Natural killer cell treated with Interleukin-12 subunit alpha and Interleukin-12 subunit beta and Interleukin-15 and Interleukin-18, amount 100 ng/mL, for 72 hours (primary cell): ENCODE data around the gene PLET1. TPM values are rescaled to one million over a fixed set of nuclear protein-coding genes. Genes with fewer than 3 reads are reported as not detected.
A peak's percentile ranks its signal among the peaks of the same experiment; 100 is the strongest.

Experiments
- ATAC-seq, 2 donors: fragments of 150-1000 bp; cut with Tn5 transposase in 1 of 2; sonication (Bioruptor Pico), chemical (Tn5 transposase) in 1 of 2; 2 replicates each; pipeline ENCODE4 v1.10.0; 2021
- DNase-seq: peaks from one replicate; pipeline ENCODE4 v3.0.0; 2022; ENCODE audit warnings: low spot score
- H3K27ac Mint-ChIP-seq, 2 donors: 1 replicate in 1 of 2; 2 replicates in 1 of 2; pipeline ENCODE4 v1.8.0; 2022; ENCODE audit warnings: mixed read lengths in 2 of 2, mild to moderate bottlenecking in 1 of 2, moderate library complexity in 1 of 2
- H3K27me3 Mint-ChIP-seq, 2 donors: 1 replicate in 1 of 2; 2 replicates in 1 of 2; pipeline ENCODE4 v1.8.0; 2022; ENCODE audit warnings: mixed read lengths in 2 of 2
- H3K36me3 Mint-ChIP-seq: one replicate; pipeline ENCODE4 v1.8.0; 2022; ENCODE audit warnings: mixed read lengths
- H3K4me1 Mint-ChIP-seq, 2 donors: 1 replicate in 1 of 2; 2 replicates in 1 of 2; pipeline ENCODE4 v1.8.0; 2022; ENCODE audit warnings: low read depth in 2 of 2, mixed read lengths in 2 of 2, mild to moderate bottlenecking in 1 of 2
- H3K4me3 Mint-ChIP-seq: one replicate; pipeline ENCODE4 v1.8.0; 2022; ENCODE audit warnings: mixed read lengths
- H3K9me3 Mint-ChIP-seq: 2 replicates; pipeline ENCODE4 v1.8.0; 2022; ENCODE audit warnings: mixed read lengths
- total RNA-seq, 2 donors: library from RNA; stranded (reverse); gene quantifications; one replicate each; pipeline ENCODE4 v1.2.3, GENCODE V29; 2022

Gene PLET1
- total RNA-seq: not detected

DNA sequence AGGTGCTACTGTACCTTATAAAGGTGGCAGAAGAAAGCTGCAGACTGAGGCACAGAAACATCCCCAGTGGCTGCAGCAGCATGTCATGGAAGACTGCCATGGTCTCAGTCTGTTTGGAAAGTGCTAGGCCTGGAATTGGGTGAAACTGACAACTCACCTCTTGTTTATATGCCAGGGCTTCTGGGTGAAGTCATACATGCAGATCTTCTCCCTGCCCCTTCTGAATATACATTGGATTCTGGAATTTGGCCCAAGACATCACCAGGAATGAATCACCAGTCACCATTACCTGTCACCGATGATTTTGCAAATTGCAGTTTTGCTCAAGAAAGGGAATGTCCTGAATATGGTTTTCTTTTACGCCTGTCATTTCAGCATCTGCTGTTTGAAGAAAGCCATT, at the start of gene PLET1:
PLET1 (minus strand) TSS at position 371 of the 400 bp plus-strand sequence; CDS start at position 100, 271 bp downstream.
- H3K4me3 Mint-ChIP-seq: no peak within 1 kb of the TSS
- no peak for ATAC-seq
- no peaks in the 10 kb centered on the region for H3K27me3 Mint-ChIP-seq
- DNase-seq: no peak
- no peak within 1 kb of the TSS for H3K27ac Mint-ChIP-seq
- H3K9me3 Mint-ChIP-seq: no peaks in the 10 kb centered on the region
- H3K4me1 Mint-ChIP-seq: no peaks in the 10 kb centered on the region
- H3K36me3 Mint-ChIP-seq: no peaks in the 10 kb centered on the region

- Mint-ChIP-seq H3K4me1 (no peaks in the 10 kb centered on the region), H3K9me3 (peaks cover 6% of the 10 kb centered on the region), H3K36me3 (peaks cover 6% of the 10 kb centered on the region), H3K4me3 (no peak overlapping the region), H3K27me3 (no peaks in the 10 kb centered on the region), H3K27ac (no peak overlapping the region)
- DNase-seq (no peak), ATAC-seq (no peak)
Measured at GRCh38 chr11:112310419-112310818, 49.8 kb upstream of the PLET1 start.

DNA sequence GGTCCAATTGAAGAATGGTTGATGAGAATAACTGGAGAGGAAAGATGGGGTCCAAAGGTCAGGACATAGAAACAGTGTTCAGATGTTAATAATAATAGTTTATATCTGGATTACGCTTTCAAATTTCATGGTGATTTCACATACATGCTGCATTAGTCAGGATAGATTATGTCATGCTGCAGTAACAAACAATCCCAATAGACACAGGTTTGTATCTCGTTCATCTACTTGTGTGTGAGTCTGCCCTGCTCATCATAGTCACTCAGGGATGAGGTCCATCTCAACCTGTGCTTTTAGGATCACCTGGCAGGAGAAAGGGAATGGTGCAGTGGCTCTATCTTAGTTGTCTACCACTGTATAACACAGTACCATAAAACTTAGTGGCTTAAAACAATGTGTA, 48.0 kb upstream of the PLET1 start:
- Mint-ChIP-seq H3K36me3 (peaks cover 6% of the 10 kb centered on the region), H3K27ac (no peak overlapping the region), H3K9me3 (peaks cover 6% of the 10 kb centered on the region), H3K27me3 (no peaks in the 10 kb centered on the region), H3K4me3 (no peak overlapping the region), H3K4me1 (peaks cover 0 to 3% of the 10 kb centered on the region in 2 donors)
- no peak for DNase-seq
- ATAC-seq: no peak

DNA sequence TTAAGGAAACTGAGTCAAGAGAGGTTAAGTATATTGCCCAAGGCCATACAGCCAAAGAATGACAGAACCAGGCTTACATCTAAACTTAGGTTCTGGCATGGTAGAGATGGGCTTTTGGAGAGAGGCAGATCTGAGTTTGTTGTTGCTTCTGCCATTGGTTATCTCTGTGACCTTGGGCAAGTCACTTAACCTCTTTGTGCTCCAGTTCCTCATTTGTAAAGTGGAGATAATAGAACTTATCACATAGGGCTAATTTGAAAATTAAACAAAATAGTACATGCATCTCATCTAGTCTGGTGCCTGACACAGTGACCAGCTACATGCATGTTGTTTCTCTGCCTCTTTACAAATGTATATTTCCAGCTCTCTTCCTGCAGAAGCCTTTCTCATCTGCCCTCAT, 47.0 kb upstream of the PLET1 start:
- H3K4me1 Mint-ChIP-seq: peaks cover 0 to 3% of the 10 kb centered on the region in 2 donors

GRCh38 chr11:112306230-112306629, 45.6 kb upstream of the PLET1 start:
- no peak overlapping the region for H3K27ac Mint-ChIP-seq
- peaks cover 0 to 8% of the 10 kb centered on the region in 2 donors for H3K4me1 Mint-ChIP-seq
- no peak for DNase-seq
- H3K4me3 Mint-ChIP-seq: no peak overlapping the region
- ATAC-seq: no peak
- H3K9me3 Mint-ChIP-seq: peaks cover 6% of the 10 kb centered on the region
- peaks cover 6% of the 10 kb centered on the region for H3K36me3 Mint-ChIP-seq
- H3K27me3 Mint-ChIP-seq: no peaks in the 10 kb centered on the region

More for the DNA sequence above, 47.0 kb upstream of the PLET1 start:
- ATAC-seq (no peak), DNase-seq (no peak)
- Mint-ChIP-seq H3K27ac (no peak overlapping the region), H3K9me3 (peaks cover 6% of the 10 kb centered on the region), H3K4me3 (no peak overlapping the region), H3K27me3 (no peaks in the 10 kb centered on the region), H3K36me3 (peaks cover 6% of the 10 kb centered on the region)

DNA sequence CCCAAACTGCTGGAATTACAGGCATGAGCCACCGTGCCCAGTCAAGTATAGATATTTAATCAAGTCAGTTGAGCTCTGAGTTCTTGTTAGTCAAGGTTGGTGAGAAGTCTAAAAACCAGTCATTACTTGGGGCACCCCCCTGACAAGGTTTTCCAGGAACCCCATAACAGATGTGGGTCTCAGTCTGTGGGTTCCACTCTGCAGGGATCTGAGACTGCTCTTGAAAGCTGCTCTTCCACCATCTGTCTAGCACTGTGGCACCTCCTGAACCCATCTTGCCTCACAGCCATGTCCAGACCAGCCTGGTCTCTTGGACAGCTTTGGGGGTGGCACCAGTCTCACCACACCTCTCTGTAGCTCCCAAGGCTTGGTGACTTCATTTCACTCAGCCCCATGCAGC, 44.3 kb upstream of the PLET1 start:
- DNase-seq (no peak), ATAC-seq (peak; percentile 31 to 53)
- H3K4me1 Mint-ChIP-seq: peaks cover 0 to 11% of the 10 kb centered on the region in 2 donors
- peaks cover 6% of the 10 kb centered on the region for H3K9me3 Mint-ChIP-seq
- no peak overlapping the region for H3K27ac Mint-ChIP-seq
- H3K4me3 Mint-ChIP-seq: no peak overlapping the region
- no peaks in the 10 kb centered on the region for H3K27me3 Mint-ChIP-seq
- H3K36me3 Mint-ChIP-seq: peaks cover 6% of the 10 kb centered on the region

GRCh38 chr11:112303616-112304015, 43.0 kb upstream of the PLET1 start:
- ATAC-seq (no peak), DNase-seq (no peak)
- H3K4me1 Mint-ChIP-seq: peaks cover 0 to 14% of the 10 kb centered on the region in 2 donors
- H3K27ac Mint-ChIP-seq: peak overlapping the region in 1 of 2 donors; percentile 20
- H3K9me3 Mint-ChIP-seq: peaks cover 4% of the 10 kb centered on the region
- H3K4me3 Mint-ChIP-seq: no peak overlapping the region
- peaks cover 6% of the 10 kb centered on the region for H3K36me3 Mint-ChIP-seq
- no peaks in the 10 kb centered on the region for H3K27me3 Mint-ChIP-seq

DNA sequence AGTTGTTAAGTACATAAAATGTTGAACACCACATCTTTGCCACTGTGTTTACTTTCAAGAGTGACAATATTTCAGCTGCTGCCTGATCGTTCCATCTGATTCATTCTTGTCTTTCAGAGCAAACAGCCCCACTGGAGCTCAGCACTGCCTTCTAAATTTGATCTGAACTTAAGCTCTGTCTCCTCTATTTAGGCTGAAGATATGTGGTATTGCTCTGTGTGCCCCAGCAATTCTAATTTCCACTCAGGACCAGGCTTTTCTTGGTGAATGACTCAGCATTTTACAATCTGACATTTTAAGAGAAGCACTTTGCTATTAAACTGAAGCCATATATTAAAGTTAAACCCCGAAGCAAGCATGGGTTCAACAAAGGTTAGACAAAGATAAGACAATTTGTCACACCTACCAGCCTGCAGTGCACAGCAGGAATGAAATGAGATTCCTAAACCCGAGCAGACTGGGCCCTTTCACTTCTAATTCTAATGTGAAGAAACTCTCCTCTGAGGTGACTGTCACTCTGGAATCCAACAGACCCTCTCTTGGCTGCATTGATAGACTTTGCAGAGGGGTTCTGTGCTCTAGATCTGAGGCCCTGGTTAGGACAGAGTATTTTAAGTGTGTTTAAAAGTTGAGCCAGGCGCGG, 41.7 kb upstream of the PLET1 start:
- Mint-ChIP-seq H3K9me3 (no peaks in the 10 kb centered on the region), H3K4me1 (peaks cover 8 to 22% of the 10 kb centered on the region in 2 donors), H3K36me3 (no peaks in the 10 kb centered on the region), H3K4me3 (no peak overlapping the region), H3K27ac (peak overlapping the region in 1 of 2 donors; percentile 64), H3K27me3 (no peaks in the 10 kb centered on the region)
- DNase-seq: no peak
- ATAC-seq: no peak

- Mint-ChIP-seq H3K4me1 (peaks cover 15 to 27% of the 10 kb centered on the region in 2 donors), H3K27ac (no peak overlapping the region), H3K36me3 (no peaks in the 10 kb centered on the region), H3K27me3 (no peaks in the 10 kb centered on the region), H3K4me3 (no peak overlapping the region), H3K9me3 (no peaks in the 10 kb centered on the region)
- DNase-seq: no peak
- ATAC-seq: no peak
Measured at GRCh38 chr11:112300094-112300786, 39.6 kb upstream of the PLET1 start.

GRCh38 chr11:112298535-112298934, 37.9 kb upstream of the PLET1 start:
- H3K27me3 Mint-ChIP-seq: no peaks in the 10 kb centered on the region
- H3K27ac Mint-ChIP-seq: no peak overlapping the region
- no peaks in the 10 kb centered on the region for H3K9me3 Mint-ChIP-seq

DNA sequence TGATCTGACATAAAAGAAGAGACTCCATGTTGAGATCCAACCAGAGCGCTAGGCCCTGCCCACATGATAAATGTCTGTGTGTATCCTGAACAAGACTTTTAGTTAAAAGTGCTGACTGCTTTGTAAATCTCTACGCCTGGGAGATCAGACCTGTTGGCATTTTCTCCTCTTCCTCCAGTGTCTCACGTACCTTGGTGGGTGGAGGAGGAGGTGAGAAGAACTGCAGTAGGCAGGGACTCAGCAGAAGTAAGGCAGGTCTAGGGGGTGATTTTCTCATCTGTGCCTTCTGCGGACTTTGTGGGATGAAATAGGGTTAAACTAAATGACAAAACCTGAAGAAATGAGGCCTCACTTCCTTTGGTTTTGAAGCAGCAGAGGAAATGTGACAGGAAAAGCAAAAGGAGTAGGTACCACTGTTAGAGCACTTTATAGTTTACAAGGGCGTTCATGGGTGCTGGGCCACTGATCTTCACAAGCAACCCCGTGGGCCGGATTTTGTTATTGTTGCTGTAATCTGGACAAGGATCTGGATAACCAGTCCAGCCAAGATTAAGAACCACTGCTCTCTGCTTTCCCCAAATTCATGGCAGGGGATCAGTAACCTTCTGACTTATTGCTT, 36.7 kb upstream of the PLET1 start:
- Mint-ChIP-seq H3K9me3 (no peaks in the 10 kb centered on the region), H3K27me3 (peaks cover 0 to 4% of the 10 kb centered on the region in 2 donors), H3K4me1 (peaks cover 15 to 27% of the 10 kb centered on the region in 2 donors), H3K27ac (peak overlapping the region in 1 of 2 donors; percentile 81), H3K36me3 (peaks cover 3% of the 10 kb centered on the region), H3K4me3 (no peak overlapping the region)
- ATAC-seq (peak; percentile 77 to 89), DNase-seq (no peak)

More at GRCh38 chr11:112298535-112298934, 37.9 kb upstream of the PLET1 start:
- Mint-ChIP-seq H3K36me3 (no peaks in the 10 kb centered on the region), H3K4me3 (no peak overlapping the region), H3K4me1 (peaks cover 15 to 28% of the 10 kb centered on the region in 2 donors)
- DNase-seq: no peak
- ATAC-seq: no peak

DNA sequence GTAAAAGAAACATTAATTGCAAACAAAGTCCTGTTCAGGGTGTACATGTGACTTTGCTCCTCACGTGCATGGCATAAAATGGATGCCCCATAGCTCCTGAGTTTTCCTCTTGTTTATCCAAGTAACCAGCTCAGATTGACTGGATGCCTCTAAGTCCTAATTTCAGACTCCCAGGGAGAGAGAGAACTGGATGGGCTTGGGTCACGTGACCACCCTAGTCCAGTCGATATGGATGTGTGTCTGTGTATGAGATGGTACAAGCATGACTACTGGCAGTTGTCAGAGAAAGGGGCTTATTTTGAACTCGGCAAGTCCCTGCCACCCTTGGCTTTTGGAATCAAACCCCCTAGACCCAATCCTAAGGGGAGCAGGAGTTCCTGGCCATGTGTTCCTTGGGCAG, 35.4 kb upstream of the PLET1 start:
- Mint-ChIP-seq H3K9me3 (no peaks in the 10 kb centered on the region), H3K4me3 (no peak overlapping the region), H3K4me1 (peaks cover 15 to 23% of the 10 kb centered on the region in 2 donors), H3K27me3 (peaks cover 0 to 9% of the 10 kb centered on the region in 2 donors), H3K27ac (peak overlapping the region in 1 of 2 donors; percentile 81), H3K36me3 (peaks cover 5% of the 10 kb centered on the region)
- ATAC-seq (no peak), DNase-seq (no peak)

DNA sequence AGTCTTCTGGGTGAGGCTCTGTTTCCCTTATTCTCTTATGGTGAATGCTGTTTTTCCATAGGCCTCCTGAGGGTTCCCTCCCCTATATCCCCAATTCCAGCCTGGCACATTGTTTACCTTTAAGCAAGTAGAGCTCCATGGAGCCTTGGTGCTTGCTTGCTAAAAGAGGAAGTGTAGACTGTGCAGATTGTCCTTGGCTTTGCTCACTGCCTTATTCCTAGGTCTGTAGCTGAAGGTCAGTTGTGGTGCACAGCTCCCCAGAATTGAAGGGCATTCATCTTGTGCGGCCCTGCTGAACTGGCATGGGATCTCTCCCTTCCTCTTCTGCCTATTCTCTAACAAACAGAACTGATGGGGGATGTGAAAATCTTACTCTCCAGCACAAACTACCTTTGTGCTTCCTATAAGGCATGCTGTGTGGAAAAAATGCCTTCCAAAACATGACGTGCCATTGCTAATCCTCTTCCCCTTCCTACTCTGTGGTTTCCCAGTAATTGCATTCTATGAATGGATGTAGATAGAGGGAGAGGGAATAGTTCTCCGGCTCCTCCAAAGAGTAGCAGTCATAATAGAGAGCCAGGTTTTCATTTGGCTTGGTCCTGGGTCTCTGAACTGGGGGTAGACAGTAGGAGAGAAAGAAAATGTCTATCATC, 34.2 kb upstream of the PLET1 start:
- Mint-ChIP-seq H3K27me3 (peaks cover 0 to 9% of the 10 kb centered on the region in 2 donors), H3K36me3 (peaks cover 5% of the 10 kb centered on the region), H3K4me3 (no peak overlapping the region), H3K4me1 (peaks cover 15 to 26% of the 10 kb centered on the region in 2 donors), H3K27ac (no peak overlapping the region), H3K9me3 (no peaks in the 10 kb centered on the region)
- DNase-seq (no peak), ATAC-seq (no peak)
